GM19240 (cell line): Measurements from ENCODE around the gene EYA2.

Source experiments
- DNase-seq: peaks from one replicate; pipeline ENCODE4 v3.0.0; 2011; ENCODE audit warnings: low spot score; ENCODE audit not compliant: insufficient read length

EYA2 gene

GRCh38 chr20:46977204-46977603 lies 82.6 kb downstream of the EYA2 start:
- no peak for DNase-seq

- DNase-seq = no peak
Observed at GRCh38 chr20:46977909-46978588, 83.4 kb downstream of the EYA2 start.

GRCh38 chr20:46978951-46979491 lies 84.4 kb downstream of the EYA2 start:
- no peak for DNase-seq

- no peak for DNase-seq
Observed at GRCh38 chr20:46979603-46980241, 85.1 kb downstream of the EYA2 start.

- no peak for DNase-seq
Observed at GRCh38 chr20:46981184-46981583, 86.5 kb downstream of the EYA2 start.

GRCh38 chr20:46983466-46983865 lies 88.8 kb downstream of the EYA2 start:
- DNase-seq = no peak

GRCh38 chr20:46984405-46984804 lies 89.8 kb downstream of the EYA2 start:
- no peak for DNase-seq

GRCh38 chr20:46985250-46985649 lies 90.6 kb downstream of the EYA2 start:
- no peak for DNase-seq

GRCh38 chr20:46985671-46986070 lies 91.0 kb downstream of the EYA2 start:
- DNase-seq = no peak

GRCh38 chr20:46987001-46987400 lies 92.4 kb downstream of the EYA2 start:
- no peak for DNase-seq

- no peak for DNase-seq
Observed at GRCh38 chr20:46990017-46990595, 95.5 kb downstream of the EYA2 start.

- DNase-seq = no peak
Observed at GRCh38 chr20:46990596-46991104, 96.0 kb downstream of the EYA2 start.

GRCh38 chr20:46991168-46991567 lies 96.5 kb downstream of the EYA2 start:
- DNase-seq = no peak

GRCh38 chr20:46991880-46992639 lies 97.4 kb downstream of the EYA2 start:
- DNase-seq = no peak

GRCh38 chr20:46992640-46993035 lies 98.0 kb downstream of the EYA2 start:
- no peak for DNase-seq

GRCh38 chr20:46993465-46994095 lies 98.9 kb downstream of the EYA2 start:
- no peak for DNase-seq

- peak; percentile 72 for DNase-seq
Observed at GRCh38 chr20:46994341-46994740, 99.7 kb downstream of the EYA2 start.

- no peak for DNase-seq
Observed at GRCh38 chr20:46995561-46996142, 101.0 kb downstream of the EYA2 start.

GRCh38 chr20:46997187-46997586 lies 102.5 kb downstream of the EYA2 start:
- no peak for DNase-seq

GRCh38 chr20:46998477-46999240 lies 104.0 kb downstream of the EYA2 start:
- DNase-seq = no peak
